GM06990 (cell line): ENCODE results near the gene HMGN3.

Experiments
- DNase-seq: peaks from one replicate; pipeline ENCODE4 v3.0.0-alpha.2; 2011; ENCODE audit not compliant: insufficient read length; ENCODE audit errors: extremely low read depth
- H3K27me3 ChIP-seq: replicated peaks from 2 replicates; pipeline ENCODE4 v1.6.0; 2011; ENCODE audit warnings: low read length; ENCODE audit not compliant: control insufficient read depth, insufficient read depth
- H3K36me3 ChIP-seq: 2 replicates; pipeline ENCODE4 v1.5.1; 2011; ENCODE audit warnings: low read length; ENCODE audit not compliant: control insufficient read depth, insufficient read depth
- H3K4me3 ChIP-seq: replicated peaks from 2 replicates; pipeline ENCODE4 v1.5.1; 2011; ENCODE audit warnings: low read depth, mild to moderate bottlenecking, control low read depth, low read length
- CTCF ChIP-seq: IDR thresholded peaks from 2 replicates; pipeline ENCODE4 v1.5.1; 2011; ENCODE audit warnings: low read length, control low read depth, mild to moderate bottlenecking, inconsistent platforms; ENCODE audit not compliant: insufficient read depth, poor library complexity, severe bottlenecking

HMGN3 gene

GRCh38 chr6:79173378-79173777, 61.1 kb downstream of the HMGN3 start:
- no peaks in the 10 kb centered on the region for H3K27me3 ChIP-seq
- no peak for TF ChIP-seq CTCF
- H3K36me3 ChIP-seq: no peaks in the 10 kb centered on the region
- no peak overlapping the region for H3K4me3 ChIP-seq
- no peak for DNase-seq

- no peaks in the 10 kb centered on the region for H3K27me3 ChIP-seq
- DNase-seq: no peak
- TF ChIP-seq CTCF: no peak
- H3K4me3 ChIP-seq: no peak overlapping the region
- H3K36me3 ChIP-seq: no peaks in the 10 kb centered on the region
Observed at GRCh38 chr6:79170959-79171358, 63.5 kb downstream of the HMGN3 start.

GRCh38 chr6:79170431-79170830, 64.1 kb downstream of the HMGN3 start:
- no peak for TF ChIP-seq CTCF
- Histone ChIP-seq H3K36me3 (no peaks in the 10 kb centered on the region), H3K4me3 (no peak overlapping the region), H3K27me3 (no peaks in the 10 kb centered on the region)
- no peak for DNase-seq

GRCh38 chr6:79168695-79168980, 65.8 kb downstream of the HMGN3 start:
- DNase-seq: no peak
- Histone ChIP-seq H3K36me3 (no peaks in the 10 kb centered on the region), H3K27me3 (no peaks in the 10 kb centered on the region), H3K4me3 (no peak overlapping the region)
- no peak for TF ChIP-seq CTCF

- Histone ChIP-seq H3K4me3 (no peak overlapping the region), H3K27me3 (no peaks in the 10 kb centered on the region), H3K36me3 (no peaks in the 10 kb centered on the region)
- no peak for DNase-seq
- TF ChIP-seq CTCF: no peak
Observed at GRCh38 chr6:79167931-79168694, 66.4 kb downstream of the HMGN3 start.

- TF ChIP-seq CTCF: no peak
- no peak for DNase-seq
- Histone ChIP-seq H3K36me3 (no peaks in the 10 kb centered on the region), H3K27me3 (no peaks in the 10 kb centered on the region), H3K4me3 (no peak overlapping the region)
Observed at GRCh38 chr6:79159846-79160245, 74.6 kb downstream of the HMGN3 start.
